Stimulated activated CD4-positive, alpha-beta T cell treated with anti-CD3 and anti-CD28 coated beads, Interleukin-12 subunit alpha, Interleukin-12 subunit beta, amount 100 ng/mL, for 48 hours (primary cell): ENCODE measurements around the gene LMX1B.

Experiments used
- DNase-seq, 3 donors: peaks; one replicate each; pipeline ENCODE4 v3.0.0-alpha.2; 2020; ENCODE audit warnings: low read depth in 2 of 3, low spot score in 1 of 3

The LMX1B gene

DNA sequence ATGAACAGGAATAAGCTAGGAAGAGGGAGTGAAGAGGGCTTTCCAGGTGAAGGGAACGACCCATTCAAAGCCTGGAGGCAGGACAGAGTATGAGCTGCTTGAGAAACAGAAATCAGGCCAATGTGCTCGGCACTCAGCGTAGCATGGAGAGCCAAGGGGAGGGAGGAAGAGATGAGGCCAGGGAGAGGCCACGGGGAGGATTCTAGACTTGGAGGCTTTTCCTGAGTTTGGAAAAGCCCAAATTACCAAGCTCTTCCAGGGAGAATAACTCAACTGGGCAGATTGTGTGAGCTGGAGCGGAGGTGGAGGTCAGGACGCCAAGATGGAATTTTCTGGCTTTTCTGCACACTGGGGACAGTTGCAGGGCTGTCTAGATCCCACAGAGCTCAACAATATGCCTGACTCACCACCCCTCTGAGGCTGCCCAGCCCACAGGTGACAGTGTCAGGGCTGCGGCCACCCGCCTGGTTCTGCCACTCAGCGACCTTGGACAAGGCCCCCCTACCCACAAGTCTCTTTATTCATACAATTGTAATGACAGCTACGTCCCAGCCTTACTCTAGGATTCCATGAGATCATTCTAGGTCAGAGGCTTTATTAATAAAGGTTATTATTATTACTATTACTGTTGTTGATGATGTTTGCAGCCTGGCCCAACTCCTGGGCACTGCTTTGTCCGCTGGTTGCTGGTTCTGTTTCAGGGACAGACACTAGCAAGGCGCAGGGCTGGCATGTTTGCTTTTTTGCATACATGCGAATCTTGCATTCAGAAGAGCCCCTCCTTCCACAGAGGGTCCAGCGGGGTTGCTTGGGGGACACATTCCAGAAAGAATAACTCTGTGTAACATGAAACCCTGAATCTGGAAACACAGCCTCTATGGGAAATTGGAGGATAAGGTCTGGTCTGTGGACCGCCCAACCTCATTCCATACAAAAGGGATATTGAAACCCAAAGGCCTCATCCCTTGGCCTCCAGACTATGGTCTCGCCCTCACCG, 9.4 kb upstream of the LMX1B start:
- no peak for DNase-seq

DNA sequence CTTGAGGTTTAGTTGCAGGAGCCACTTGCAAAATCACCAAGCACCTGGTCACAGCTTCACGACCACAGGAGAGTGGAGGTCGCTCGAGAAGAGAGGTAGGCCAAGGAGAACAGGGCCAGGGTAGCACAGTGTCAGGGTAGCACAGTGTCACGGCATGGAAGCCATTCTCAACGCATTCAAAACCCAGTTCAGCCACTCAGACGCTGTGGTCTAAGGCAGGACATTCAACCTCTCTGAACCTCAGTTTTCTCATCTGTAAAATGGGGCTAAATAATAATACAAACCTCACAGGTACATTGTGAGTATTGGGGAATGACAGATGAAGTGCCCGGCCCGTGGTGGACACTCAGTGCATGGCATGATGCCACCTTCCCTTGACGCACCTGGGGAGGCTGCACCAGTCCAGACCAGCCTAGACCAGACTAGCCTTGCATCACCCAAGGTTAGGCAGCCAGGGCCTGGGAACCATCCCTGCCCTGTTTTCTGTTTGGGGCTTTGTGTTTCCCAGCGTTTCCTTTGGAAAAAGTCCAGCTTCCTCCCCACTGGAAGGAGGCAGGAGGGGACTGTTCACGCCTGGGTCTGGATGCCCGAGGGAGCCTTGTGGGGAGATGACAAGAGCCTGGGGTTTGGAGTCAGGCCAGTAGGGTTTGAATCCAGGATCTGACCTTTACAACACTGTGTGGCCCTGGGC, 7.8 kb upstream of the LMX1B start:
- no peak for DNase-seq

DNA sequence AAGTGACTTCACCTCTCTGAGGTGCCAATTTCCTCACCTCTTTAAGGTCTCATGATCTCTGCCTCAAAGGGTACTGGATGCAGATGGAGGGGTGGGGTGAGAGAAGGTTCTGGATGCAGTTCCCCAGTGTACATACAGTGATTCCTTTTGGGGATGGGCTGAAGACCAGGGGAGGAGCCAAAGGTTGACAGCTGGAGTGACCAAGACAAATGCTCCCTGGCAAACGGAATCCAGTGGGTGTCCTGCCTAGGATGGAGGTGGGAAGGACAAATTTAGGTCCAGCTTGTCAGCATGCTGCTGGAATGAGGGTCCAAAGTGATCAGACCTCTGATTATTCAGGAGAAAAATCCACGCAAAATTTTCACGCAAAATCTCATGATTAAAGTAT, 7.3 kb upstream of the LMX1B start:
- no peak for DNase-seq

DNA sequence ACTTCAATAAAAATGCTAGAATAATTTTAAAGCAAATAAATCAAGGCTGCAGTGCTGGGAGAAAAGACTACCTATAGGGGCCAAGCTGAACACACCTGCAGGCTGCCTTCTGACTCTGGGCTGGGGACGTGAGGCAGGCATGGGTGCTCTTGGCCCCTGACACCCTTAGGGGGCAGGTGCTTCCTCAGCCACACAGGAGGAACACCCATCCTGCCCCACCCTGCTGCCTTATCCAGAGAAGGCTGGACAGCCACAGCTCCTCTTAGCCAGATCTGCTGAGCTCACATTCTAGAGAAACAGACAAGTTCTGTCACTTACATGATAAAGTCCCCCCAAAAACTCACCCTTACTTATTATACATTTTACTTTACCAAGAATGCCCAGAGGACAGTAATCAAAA, 6.6 kb upstream of the LMX1B start:
- DNase-seq, result no peak

DNA sequence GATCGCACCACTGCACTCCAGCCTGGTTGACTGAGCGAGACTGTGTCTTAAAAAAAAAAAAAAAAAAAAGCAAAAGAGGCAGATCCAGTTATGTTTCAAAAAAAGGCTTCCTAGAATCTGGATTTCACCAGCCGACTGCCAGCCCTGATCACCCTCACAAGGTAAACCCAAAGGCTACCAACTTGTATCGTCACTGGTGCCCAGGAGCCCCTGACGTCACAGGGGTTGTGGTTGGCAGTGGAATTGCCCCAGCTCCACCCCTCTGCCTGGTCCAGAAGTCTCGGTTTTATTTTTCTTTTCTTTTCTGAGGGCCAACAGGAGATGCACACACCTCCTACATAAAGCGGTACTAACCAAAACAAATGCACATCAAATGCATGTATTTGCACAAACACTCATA, 6.0 kb upstream of the LMX1B start:
- no peak for DNase-seq

DNA sequence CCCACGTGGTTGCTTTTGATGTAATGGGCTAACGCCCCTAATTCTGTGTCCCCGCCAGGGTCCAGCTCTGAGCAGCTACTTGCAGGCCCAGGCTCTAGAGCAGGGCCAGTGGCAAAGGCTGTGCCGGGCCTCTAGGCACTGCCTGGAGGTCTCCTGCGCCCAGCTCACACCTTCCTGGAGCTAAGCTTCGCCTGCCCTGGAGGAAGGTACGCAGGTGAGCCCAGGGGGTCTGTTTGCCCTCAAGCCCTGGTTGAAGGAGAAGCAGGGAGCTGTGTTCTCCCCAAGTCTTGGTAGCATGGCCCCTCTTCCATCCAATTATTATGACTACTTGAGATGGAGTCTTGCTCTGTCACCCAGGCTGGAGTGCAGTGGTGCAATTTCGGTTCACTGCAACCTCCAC, 5.2 kb upstream of the LMX1B start:
- DNase-seq, result no peak

DNA sequence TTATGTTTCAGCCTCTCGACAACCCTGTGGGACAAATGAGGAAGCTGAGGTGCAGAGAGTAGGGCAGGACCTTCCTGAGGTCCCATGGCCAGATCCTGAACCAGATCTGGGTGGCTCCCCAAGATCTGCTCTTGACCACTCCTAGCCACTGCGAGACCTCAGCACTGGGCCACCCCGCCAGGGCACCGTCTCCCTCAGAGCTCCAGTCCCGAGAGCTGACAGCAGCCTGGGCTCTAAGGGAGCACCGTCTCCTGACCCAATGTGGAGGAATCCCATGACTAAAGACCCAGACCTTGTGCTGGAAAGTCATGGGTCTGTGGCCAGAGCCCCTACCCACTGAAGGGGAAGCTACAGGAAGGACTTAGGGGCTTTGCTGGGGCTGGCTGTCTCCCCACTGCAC, 4.5 kb upstream of the LMX1B start:
- no peak for DNase-seq

DNA sequence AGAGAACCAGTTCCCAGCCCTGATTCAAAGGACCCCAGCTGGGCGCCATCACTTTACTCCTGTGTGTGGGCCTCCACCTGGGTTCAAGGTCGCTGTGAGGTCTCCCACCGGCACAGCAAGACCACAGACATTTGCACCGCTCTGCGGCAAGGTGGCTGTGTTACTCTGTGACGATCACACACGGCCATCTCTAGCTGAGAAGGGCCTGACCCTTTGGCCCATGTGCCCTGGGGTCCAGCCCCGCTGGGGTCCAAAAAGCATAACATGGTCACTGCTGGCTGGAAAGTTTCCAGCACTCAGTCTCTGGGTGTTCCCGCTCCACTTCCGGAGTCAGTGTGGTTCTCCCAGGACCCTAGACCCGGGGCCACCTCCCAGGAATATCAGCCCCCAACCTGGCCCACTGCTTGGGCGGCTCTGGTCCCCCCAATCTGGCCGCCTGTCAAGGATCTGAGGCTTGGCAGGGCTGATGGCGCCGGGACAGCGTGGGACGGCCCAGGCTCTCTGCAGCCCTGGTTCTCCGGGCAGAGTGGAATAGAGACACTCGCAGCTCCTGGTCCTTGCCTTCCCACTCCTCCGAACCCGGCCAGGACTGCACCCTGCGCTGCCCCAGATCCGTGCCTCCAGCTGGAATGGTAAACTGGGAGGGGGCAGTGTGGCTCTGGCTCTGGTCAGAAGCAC, 3.9 kb upstream of the LMX1B start:
- DNase-seq, result no peak

DNA sequence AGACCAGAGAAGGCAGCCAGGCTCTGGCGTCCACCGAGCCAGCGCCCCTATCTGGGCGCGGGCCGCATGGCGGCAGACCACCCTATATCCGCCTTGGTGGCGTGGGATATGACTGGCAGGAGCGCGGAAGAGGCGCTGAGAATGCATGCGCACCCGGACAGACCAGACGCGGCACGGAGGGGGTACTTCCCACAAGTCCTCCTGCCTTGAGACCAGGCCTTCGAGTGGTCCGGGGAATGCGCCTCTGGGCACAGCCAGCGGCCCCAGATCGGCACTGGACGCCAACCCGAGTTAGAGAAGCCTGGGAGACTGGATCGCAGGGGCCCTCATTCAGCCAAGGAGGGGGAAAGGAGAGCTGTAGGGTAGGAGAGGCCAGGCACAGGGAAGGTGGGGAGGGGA, 2.5 kb upstream of the LMX1B start:
- DNase-seq, result no peak

DNA sequence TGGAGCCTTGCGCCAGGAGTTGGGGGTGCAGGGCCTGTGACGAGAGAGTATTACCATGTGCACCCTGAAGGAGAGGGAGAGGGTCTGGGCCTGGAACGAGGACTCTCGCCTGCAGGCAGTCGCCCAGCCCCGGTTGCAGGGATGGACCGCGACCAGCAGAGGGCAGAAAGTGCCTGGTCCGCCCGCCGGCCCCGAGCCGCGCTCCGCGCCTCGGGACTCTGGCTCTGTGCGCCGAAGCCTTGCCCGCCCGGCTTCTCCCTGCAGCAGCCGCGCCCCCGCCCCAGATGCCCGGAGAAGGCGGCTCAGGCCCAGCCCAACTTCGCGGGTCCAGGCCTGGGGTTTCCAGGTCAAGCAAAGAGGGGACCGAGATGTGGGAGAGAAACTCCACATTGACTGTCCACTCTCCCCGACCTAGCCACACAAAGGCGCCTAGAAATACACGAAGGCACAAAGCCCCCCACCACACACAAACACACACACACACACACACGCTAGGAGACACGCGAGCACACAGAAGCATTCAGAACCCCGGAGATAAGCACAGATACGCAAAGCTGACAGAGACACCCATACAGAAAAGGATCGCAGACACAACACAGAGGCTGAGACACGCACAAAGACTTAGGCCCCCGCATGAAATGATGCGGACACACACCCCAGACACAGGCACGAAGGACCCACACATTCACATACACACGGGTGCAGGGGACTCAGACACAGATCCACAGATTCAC, 2.0 kb upstream of the LMX1B start:
- peak; percentile 56 to 73 (median 66) for DNase-seq

DNA sequence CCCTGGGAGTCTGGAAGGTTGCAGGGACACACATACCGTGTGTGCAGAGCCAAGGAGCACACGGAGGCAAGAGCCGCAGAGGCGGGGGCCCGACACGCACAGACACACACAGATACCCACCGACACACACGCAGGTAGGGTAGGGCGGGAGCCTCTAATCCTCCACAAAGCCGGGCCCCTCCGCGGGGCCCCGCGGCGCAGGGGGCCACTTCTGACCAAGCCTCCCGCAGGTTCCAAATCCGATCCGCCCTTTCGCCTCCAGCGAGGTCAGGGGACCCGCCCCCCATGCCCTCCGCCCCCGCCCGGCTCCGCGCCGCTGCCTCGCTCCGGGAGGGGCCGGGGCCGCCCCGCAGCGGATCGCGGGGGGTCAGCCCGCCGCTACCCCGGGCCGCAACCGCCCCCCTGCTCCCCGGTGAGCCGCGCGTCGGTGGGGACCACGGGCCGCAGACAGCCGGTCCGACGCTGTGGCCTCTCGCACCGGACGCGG, 1.4 kb upstream of the LMX1B start:
- no peak for DNase-seq

DNA sequence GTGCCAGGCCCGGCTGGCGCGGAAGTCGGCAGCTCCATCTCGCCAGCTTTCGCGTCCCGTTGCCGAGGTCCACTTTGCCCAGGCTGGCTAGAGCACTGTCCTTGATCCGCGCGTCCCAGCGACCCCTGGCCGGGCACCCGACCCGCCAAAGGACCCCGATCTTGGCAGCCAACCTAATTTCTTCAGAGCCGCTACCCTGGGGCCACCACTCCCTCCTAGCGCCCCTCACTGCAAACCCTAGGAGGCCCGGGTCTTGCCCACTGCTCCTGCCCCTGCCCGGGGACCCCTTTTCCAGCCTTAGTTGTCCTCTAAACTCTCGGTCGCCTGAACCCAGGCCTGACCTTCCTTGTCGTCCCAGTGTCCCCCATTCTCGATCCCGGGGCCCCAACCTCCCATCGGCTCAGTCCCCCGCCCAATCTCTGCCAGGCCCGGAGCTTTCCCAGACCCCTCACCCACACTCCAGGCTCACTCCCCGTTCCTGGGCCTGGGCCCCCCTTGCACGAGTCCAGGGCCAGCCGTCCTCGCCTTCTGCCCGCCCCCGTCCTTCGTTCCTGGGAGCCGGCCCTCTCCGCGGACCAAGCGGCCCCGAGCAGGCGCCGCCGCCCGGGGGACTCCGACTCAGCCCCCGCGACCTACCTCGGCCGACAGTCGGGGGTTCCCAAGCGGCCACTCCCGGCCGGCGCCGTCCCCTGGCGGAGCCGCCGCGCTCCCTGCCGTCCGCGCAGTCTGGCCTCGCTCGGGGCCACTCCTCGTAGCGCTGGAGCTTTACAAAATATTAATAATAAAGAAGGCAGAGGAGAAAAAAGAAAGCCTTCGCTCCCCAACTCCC, 701 bp upstream of the LMX1B start:
- no peak for DNase-seq

DNA sequence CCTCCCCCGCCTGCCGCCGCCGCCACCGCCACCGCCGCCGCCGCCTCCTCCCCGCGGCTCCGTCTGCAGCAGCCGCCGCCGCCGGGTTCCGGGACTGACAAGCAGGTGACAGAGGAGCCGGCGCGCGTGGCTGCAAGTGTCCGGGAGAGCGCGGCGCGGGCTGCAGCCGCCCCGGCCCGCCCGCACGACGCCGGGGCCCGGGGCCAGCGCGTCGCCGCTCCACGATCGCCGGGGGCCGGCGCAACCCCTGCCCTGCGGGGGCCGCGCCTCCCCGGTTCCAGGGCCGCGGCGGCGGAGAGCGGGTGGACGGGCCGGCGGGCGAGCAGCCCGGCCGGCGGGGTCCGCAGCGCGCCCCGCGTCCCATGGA, 343 bp downstream of the LMX1B start:
- no peak for DNase-seq

DNA sequence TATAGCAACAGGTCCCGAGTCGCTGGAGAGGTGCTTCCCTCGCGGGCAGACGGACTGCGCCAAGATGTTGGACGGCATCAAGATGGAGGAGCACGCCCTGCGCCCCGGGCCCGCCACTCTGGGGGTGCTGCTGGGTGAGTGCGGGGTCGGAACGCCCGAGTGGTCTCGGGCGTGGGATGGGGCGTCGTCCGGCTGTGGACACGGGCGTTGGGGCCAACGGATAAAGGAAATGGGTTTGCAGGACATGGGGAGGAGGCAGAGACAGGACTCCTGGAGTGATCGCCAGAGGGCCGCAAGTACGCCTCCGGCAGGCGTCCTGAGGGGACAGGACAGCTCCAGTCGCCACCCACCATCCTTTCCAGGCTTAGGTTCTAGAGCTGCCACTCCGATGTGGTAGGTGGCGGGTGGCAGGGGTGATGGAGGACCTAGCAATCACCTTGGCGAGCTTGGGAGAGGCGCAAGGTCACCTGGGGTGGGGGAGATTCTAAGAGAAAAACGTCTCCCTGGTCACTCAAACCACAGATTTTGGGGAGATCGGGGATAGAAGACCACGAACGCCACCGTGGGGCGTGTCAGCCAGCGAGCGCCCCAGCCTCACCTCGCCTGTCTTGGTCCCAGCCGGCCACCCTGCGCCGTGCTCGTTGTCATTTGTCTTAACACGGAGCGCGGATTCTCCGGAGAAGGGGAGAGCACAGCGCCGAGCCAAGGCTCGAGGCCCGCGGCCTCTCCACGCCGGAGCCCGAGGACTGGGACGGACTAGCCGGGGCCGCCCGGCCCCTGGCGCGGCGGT, 922 bp downstream of the LMX1B start:
- no peak for DNase-seq

DNA sequence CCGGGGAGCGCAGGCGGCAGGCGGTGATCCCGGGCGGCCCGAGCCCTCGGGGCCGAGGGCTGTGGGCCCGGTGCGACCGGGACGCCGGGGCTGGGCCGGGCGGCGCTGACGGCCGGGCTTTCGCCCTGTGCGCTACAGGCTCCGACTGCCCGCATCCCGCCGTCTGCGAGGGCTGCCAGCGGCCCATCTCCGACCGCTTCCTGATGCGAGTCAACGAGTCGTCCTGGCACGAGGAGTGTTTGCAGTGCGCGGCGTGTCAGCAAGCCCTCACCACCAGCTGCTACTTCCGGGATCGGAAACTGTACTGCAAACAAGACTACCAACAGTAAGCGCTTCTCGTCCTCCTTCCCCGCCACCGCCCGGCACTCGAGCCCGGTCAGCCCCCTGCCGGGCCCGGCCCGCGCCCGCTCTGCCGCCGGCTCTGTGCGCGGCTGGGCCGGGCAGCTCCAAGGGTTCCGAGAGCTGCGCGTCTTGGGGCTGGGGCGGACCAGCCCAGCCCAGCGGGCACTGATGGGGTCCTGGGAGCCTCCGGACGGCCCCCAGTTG, 1.6 kb downstream of the LMX1B start:
- no peak for DNase-seq

DNA sequence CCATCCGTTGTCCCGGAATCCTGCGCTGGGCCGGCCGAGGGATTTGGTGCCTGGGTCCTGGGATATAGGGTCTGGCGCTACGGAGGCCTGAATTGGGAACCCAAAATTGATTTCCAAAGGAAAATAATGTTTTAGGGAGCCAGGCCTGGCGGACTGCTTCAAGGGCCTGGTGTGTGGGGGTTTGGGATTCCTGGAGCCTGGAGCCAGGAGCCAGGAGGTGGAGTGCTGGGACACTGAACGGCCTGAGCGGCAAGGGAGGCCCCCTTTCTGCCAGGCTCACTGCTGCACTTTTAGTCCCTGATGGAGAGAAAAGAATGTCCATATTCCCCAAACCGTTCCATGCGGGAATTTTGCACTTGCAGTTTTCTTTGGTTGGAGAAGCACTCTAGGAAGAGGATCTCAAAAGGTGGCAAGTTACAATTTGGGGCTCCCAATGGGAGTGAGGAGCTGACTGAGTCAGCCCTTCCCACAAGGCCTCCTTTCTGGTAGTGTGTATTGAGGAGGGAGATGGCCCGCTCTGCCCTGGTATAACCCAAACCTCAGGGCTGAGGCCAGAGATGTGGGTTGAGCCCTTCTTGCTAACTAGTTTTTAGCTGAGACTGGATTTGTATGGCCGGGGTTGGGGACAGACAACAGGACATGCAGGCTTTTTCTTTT, 2.2 kb downstream of the LMX1B start:
- no peak for DNase-seq

DNA sequence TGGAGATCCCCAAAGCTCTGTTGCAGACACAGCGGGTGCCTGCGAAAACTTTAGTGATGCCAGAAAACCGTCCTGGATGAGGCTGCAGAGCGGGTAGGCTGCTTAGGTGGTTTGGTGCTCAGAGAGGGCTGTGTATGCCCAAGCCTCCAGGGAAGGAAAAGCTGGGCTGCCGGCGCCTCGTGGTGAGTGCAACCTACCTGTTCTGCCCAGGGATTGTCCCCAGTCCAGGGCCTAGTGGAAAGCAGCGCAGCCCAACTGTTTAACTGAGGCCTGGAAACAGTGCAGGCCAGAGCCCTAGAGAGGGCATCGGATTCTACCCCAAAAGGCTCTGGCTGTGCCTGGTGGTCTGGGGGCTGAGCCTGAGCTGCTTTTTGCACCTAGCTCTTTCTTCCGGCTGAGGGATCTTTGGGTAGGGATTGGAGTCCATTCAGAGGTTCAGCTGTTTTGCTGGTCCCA, 2.8 kb downstream of the LMX1B start:
- no peak for DNase-seq

DNA sequence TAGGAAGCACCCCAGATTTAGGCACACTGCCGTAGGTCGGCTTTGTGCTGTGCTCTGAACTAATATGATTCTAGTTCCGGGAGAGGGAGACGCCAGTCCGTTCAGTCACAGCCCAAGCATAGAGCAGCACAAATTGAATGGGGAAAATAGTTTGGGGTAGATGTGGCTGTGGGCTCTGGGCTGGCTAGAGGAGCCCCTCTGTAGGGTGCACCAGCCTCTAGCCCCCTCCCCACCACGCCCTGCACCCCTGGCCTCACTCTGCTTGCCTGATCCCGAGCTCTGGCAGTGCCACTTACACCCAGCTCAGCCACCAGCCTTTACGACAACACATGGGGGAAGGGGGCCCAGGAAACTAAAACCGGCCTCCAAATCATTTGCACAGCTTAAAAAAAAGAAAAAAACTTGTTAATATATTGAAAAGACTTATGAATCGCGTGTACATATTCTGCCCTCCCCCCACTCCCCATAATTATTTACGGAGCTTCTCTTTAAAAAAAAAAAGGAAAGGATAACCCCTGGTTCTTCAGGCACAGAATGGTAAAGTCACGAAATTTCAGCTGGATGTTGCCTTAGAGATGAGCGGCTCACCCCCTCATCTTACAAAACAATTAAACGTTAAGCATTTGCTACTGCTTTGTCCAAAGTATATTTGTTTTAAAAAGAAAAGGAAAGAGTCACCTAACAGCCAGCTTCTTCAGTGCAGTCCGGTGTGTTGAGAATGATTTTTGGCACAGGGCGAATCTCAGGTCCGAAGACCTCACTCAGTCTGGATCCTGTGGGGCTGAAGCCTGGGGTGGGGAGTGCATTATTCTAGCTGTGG, 3.5 kb downstream of the LMX1B start:
- no peak for DNase-seq
